ENCODE results near the gene CCDC102B. TPM values are rescaled to one million over a fixed set of nuclear protein-coding genes. Genes with fewer than 3 reads are reported as not detected.
A peak's percentile ranks its signal among the peaks of the same experiment; 100 is the strongest.
"Not testable (repeated sequence)": the region's sequence is repeated elsewhere in the genome, so short reads cannot be mapped to it uniquely, and the experiment has no call there.

Gene CCDC102B
- total RNA-seq, 1 donor from 2014 or later: 4.9 TPM

- ATAC-seq: no peak
- intact Hi-C loops (cut with micrococcal nuclease): no loop called here
These were observed 150.7 kb downstream of the CCDC102B start for GRCh38 chr18:68948622-68949021.

GRCh38 chr18:68954738-68955137 lies 156.9 kb downstream of the CCDC102B start:
- DNase-seq: no peak
- intact Hi-C loops (cut with micrococcal nuclease): no loop called here
- ATAC-seq: no peak

More at GRCh38 chr18:68948622-68949021, 150.7 kb downstream of the CCDC102B start:
- no peak for DNase-seq

DNA sequence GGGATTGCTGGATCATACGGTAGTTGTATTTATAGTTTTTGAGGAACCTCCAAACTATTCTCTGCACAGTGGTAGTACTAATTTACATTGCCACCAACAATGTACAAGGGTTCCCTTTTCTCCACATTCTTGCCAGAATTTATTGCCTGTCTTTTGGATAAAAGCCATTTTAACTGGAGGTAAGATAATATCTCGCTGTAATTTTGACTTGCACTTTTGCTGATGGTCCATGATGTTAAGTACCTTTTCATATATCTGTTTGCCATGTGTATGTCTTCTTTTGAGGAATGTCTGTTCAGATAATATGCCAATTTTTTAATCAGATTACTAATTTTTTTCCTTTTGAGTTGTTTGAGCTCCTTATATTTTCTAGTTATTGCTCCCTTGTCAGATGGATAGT lies 158.8 kb downstream of the CCDC102B start:
- ATAC-seq: no peak
- intact Hi-C loops (cut with micrococcal nuclease): no loop called here
- DNase-seq: no peak

DNA sequence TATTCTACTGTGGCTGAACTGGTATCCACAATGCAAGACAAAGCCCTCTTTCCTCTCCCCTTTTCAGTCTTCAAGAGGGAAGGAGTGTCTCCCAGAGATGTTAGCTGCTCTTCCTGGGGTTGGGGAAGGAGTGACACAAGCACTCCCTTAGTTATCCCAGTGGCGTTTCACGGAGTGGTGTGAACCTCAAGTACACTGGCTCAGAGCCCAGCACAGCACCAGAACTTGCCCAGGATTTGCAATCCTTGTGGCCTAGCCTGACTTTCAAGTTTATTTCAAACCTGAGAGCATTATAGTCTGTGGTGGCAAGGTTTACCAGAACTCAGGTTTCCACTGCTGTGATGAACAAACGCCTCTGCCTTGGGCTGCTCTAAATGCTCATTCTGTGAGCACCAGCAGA lies 162.5 kb downstream of the CCDC102B start:
- intact Hi-C loops (cut with micrococcal nuclease): no loop called here
- no peak for DNase-seq
- peak; percentile 37 for ATAC-seq

GRCh38 chr18:68962623-68963022 lies 164.7 kb downstream of the CCDC102B start:
- intact Hi-C loops (cut with micrococcal nuclease): no loop called here
- no peak for DNase-seq
- no peak for ATAC-seq

DNA sequence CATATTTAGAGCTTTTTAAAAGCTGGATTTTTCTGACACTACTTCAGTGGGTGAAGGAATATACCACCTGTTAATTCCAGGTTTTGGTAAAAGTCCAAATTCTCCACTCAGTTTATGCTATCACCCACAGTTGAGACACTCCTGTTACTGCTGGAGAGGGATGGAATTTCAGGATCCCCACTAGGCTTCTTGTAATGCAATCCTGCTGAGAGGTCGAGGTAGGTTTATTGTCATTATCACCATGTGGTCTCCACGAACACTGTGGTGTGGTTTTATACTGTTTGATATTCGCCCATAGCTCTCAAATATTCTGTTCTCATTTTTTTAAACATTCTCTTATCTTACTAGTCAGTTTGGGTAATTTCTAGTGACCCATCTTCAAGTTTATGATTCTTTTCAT lies 167.9 kb downstream of the CCDC102B start:
- intact Hi-C loops (cut with micrococcal nuclease): no loop called here
- no peak for DNase-seq
- ATAC-seq: no peak

DNA sequence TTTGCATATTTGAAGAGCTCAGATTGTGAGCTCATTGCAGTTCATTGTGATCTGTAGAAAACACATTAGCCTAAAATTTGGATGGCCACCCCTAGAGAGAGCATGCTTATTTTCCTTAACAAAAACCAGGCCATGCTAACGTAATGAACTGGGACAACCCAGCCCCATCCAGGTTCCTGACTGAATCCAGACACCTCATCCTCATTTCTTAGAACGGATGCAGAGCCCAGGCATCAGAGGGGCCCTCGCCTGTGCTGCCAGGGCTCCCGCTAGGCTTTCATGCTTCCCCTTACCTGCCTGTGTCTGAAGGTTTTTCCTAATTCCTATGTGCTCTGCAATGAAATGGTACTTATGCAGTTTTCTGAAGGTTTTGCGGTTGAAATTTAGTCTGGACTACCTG lies 171.1 kb downstream of the CCDC102B start:
- DNase-seq (no peak), ATAC-seq (no peak)
- intact Hi-C loops (cut with micrococcal nuclease): no loop called here

- intact Hi-C loops (cut with micrococcal nuclease): no loop called here
- no peak for DNase-seq
These were observed 174.3 kb downstream of the CCDC102B start for GRCh38 chr18:68972176-68972575.

GRCh38 chr18:68979737-68980136 lies 181.9 kb downstream of the CCDC102B start:
- intact Hi-C loops (cut with micrococcal nuclease): no loop called here
- DNase-seq: no peak
- no peak for ATAC-seq

More at GRCh38 chr18:68972176-68972575, 174.3 kb downstream of the CCDC102B start:
- ATAC-seq: no peak

DNA sequence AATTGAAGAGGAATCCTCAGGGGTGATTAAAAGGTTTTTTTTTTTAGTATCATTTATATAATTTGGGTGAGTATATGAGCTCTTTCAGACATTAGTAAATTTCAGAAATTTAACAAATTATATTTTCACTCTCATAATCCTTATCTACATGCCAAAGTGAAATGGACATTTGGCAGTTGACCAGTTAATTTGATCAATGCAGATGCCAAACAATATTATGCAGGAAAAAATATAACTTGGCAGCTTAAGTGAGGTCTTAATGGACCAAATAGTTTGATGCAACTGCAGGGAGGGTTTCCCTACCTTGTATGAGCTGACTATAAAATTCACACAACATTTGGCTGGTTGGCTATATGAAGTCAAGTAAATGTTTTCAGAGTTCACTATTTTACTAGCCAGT lies 185.2 kb downstream of the CCDC102B start:
- ATAC-seq (no peak), DNase-seq (no peak)
- intact Hi-C loops (cut with micrococcal nuclease): no loop called here

- no peak for ATAC-seq
- intact Hi-C loops (cut with micrococcal nuclease): no loop called here
- no peak for DNase-seq
These were observed 186.5 kb downstream of the CCDC102B start for GRCh38 chr18:68984342-68984741.

DNA sequence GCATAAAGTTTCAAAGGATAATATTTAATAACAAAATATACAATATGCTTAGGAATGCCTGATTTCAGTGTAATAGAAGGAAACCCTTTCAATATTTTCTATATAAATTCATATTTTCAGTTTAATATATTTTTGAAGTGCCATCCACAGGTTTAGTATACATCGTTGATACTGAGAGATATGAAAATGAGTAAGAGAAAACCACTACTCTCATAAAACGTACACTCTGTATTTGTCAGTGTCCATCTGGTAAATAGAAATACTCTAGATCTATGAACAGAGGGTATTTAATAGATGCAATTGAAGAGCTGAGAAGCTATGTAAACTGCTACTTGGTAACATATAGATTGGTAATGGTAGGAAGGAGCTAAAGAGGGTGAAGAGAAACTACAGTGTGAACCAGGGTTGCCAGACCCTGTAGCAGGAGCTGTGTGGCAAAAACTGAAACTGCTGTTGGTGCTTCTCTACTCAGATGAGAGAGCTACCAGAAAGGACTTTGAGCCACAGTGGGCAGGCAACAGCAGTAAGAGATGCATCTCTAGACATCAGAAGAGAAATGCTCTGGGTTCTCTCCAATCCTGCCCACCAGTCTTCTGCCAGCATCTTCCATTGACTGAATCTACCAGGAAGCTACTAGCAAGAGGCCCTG lies 187.4 kb downstream of the CCDC102B start:
- ATAC-seq (no peak), DNase-seq (no peak)
- intact Hi-C loops (cut with micrococcal nuclease): no loop called here

GRCh38 chr18:68991286-68991685 lies 193.4 kb downstream of the CCDC102B start:
- no peak for ATAC-seq
- no peak for DNase-seq
- intact Hi-C loops (cut with micrococcal nuclease): no loop called here

- no peak for DNase-seq
- intact Hi-C loops (cut with micrococcal nuclease): no loop called here
- no peak for ATAC-seq
These were observed 195.0 kb downstream of the CCDC102B start for GRCh38 chr18:68992719-68993482.

DNA sequence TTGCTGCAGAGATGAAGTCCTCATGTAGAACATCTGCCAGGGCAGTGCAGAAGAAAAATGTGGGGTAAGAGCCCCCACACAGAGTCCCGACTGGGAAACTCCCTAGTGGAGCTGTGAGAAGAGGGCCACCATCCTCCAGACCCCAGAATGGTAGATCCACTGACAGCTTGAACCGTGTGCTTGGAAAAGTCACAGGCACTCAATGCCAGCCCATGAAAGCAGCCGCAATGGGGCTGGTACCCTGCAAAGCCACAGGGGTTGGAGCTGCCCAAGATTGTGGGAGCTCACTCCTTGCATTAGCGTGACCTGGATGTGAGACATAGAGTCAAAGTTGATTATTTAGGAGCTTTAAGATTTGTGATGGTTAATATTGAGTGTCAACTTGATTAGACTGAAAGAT lies 197.8 kb downstream of the CCDC102B start:
- intact Hi-C loops (cut with micrococcal nuclease): no loop called here
- ATAC-seq (no peak), DNase-seq (no peak)

DNA sequence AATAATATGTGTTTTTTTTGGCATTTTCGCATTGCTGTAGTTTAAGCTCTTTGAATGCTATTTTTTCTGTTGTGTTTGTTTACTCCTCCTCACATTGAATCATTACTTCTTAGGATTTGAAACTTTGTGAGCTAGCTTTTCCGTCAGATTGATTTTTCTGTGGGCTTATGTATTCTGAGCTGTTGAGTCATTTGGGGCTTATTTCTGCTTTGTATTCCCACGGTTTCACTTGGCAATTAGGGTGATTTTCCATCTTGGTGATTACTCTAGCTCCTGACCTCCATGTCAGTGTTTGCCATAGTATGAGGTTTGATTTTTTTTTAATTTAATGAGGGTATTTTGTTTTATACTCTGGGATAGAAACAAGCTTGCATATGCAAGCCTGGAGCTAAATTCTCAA lies 200.0 kb downstream of the CCDC102B start:
- intact Hi-C loops (cut with micrococcal nuclease): no loop called here
- ATAC-seq (no peak), DNase-seq (no peak)

DNA sequence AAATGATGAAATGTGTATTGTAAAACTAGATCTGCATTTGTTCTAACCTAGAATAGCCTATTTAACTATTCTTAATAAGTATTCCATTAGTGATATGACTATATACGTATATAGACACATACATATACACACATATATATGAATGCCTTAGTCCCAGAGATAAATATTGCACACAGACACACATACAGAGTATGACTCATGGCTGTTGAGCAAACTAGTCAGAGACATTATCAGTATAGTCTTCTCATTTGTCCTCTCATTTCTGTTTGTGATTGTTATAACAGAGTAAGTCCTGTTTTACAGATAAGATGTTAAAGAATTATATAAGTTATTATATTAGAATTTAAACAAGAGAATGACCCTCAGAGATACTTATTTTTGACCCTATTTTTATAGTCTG lies 202.5 kb downstream of the CCDC102B start:
- DNase-seq: no peak
- no peak for ATAC-seq
- intact Hi-C loops (cut with micrococcal nuclease): no loop called here

DNA sequence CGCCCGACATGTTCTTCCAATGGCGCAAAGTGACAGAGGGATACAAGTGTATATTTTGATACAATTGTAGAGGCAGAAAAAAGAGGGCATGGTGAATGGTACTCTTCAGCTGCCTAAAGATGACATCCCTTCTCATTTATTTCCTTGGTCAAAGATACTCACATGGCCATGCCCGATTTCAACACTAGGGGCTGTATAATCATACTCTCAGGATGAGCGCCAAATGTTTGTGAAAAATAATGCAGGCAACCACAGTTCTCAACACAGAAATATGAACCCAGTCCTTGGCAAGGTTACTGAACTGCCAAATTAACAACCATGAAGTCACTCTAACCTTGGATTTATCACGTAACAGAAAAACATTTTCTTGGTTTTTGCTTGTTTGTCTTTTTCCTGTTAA lies 204.4 kb downstream of the CCDC102B start:
- no peak for DNase-seq
- intact Hi-C loops (cut with micrococcal nuclease): no loop called here
- ATAC-seq: no peak

GRCh38 chr18:69006212-69006611 lies 208.3 kb downstream of the CCDC102B start:
- ATAC-seq; intact Hi-C loops (cut with micrococcal nuclease); DNase-seq: not testable (repeated sequence)

GRCh38 chr18:69008538-69008937 lies 210.7 kb downstream of the CCDC102B start:
- no peak for DNase-seq
- ATAC-seq: no peak
- intact Hi-C loops (cut with micrococcal nuclease): no loop called here

DNA sequence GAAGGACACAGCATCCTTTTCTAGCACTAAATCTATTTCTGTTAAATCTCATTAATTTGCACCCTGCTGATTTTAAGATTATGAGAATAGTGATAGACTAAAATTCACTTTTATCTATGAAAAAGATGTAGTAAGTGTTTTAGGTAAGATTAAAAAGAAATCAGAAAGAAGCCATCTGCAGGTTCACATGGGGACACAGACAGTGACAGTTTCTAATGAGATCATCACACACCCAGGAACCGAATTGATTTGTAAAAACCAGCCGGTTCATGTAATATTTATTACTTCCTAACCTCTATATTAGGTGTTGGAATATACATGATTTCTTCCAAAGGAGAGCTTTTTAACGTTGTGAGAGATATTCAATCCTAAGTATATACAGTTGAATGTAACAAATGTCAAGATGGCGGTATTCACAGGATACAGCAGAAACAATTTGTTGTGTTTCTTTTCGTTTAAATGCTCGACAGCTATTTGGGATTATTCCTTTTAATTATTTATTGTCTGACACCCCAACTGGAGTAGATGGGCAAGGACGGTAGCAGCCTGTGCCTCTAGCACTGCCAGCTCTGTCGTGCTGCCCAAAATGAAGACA lies 223.4 kb downstream of the CCDC102B start:
- intact Hi-C loops (cut with micrococcal nuclease): no loop called here
- DNase-seq (no peak), ATAC-seq (no peak)
